Caco-2 (cell line): ENCODE results near the gene FRMD4A. TPM values are rescaled to one million over a fixed set of nuclear protein-coding genes. Genes with fewer than 3 reads are reported as not detected.

Experiments used
- BruUV-seq: library from RNA; stranded (reverse); fragments of 400-500 nt; replicated peaks from 2 replicates; lab custom pipeline; 2021; lab: Mats Ljungman, UMichigan
- CTCF ChIA-PET: fragments of 300-600 bp; sonication (Branson Sonifier 250); formaldehyde crosslinking; loops from one replicate; lab custom pipeline; 2022; ENCODE audit warnings: antibody characterized with exemption; lab: Charles Lee
- POLR2A ChIA-PET: fragments of 300-600 bp; sonication (Branson Sonifier 250); formaldehyde crosslinking; loops from one replicate; lab custom pipeline; 2022; ENCODE audit warnings: antibody characterized with exemption; lab: Charles Lee
- DNase-seq, 2 experiments: peaks; one replicate each; pipeline versions ENCODE4 v3.0.0 to v3.0.0-alpha.2; 2020 to 2022
- H3K27me3 ChIP-seq: replicated peaks from 2 replicates; pipeline ENCODE4 v1.6.0; 2011; ENCODE audit warnings: low read length; ENCODE audit not compliant: control insufficient read depth, insufficient read depth
- H3K36me3 ChIP-seq: 2 replicates; pipeline ENCODE4 v1.5.1; 2011; ENCODE audit warnings: low read length; ENCODE audit not compliant: control insufficient read depth, insufficient read depth
- H3K4me1 ChIP-seq: fragments of 250-450 bp; sonication (Bioruptor Pico); 2 replicates; pipeline ENCODE4 v1.5.1; 2020; ENCODE audit warnings: mild to moderate bottlenecking
- H3K4me3 ChIP-seq: 2 replicates; pipeline ENCODE4 v1.5.1; 2011; ENCODE audit warnings: low read depth, mild to moderate bottlenecking, control low read depth, low read length
- H3K9me3 ChIP-seq: fragments of 250-450 bp; sonication (Bioruptor Pico); 2 replicates; pipeline ENCODE4 v1.5.1; 2020; ENCODE audit warnings: mild to moderate bottlenecking, moderate library complexity
- H3K27ac Mint-ChIP-seq: one replicate; pipeline ENCODE4 v1.8.0; 2022; ENCODE audit warnings: mixed read lengths; ENCODE audit not compliant: unreplicated experiment
- H3K27me3 Mint-ChIP-seq: one replicate; pipeline ENCODE4 v1.8.0; 2022; ENCODE audit warnings: mixed read lengths; ENCODE audit not compliant: insufficient read depth, unreplicated experiment
- H3K36me3 Mint-ChIP-seq: one replicate; pipeline ENCODE4 v1.8.0; 2022; ENCODE audit warnings: mild to moderate bottlenecking, mixed read lengths; ENCODE audit not compliant: insufficient read depth, unreplicated experiment
- H3K4me1 Mint-ChIP-seq: one replicate; pipeline ENCODE4 v1.8.0; 2022; ENCODE audit warnings: low read depth, mixed read lengths; ENCODE audit not compliant: unreplicated experiment
- H3K4me3 Mint-ChIP-seq: one replicate; pipeline ENCODE4 v1.8.0; 2022; ENCODE audit warnings: mild to moderate bottlenecking, moderate library complexity, mixed read lengths; ENCODE audit not compliant: unreplicated experiment
- H3K9me3 Mint-ChIP-seq: one replicate; pipeline ENCODE4 v1.8.0; 2022; ENCODE audit warnings: mixed read lengths; ENCODE audit not compliant: unreplicated experiment
- CTCF ChIP-seq, 2 experiments: fragments of 200-600 bp in 1 of 2; IDR thresholded peaks; 1 replicate in 1 of 2; 2 replicates in 1 of 2; pipeline versions ENCODE4 v1.5.1 to v1.8.0; 2011 to 2022; ENCODE audit warnings: antibody characterized with exemption in 1 of 2, control low read depth in 1 of 2, inconsistent platforms in 1 of 2, low read depth in 1 of 2, low read length in 1 of 2, mild to moderate bottlenecking in 1 of 2, moderate library complexity in 1 of 2; ENCODE audit not compliant: insufficient read depth in 1 of 2, severe bottlenecking in 1 of 2, unreplicated experiment in 1 of 2
- intact Hi-C: fragments of 100-400 bp; cut with micrococcal nuclease; formaldehyde crosslinking; loops from one replicate; pipeline ENCODE4 v1.10.0; 2022; ENCODE audit not compliant: unreplicated experiment
- total RNA-seq: library from RNA; stranded (reverse); gene quantifications from 2 replicates; pipeline ENCODE4 v1.2.3, GENCODE V29; 2022

FRMD4A gene
- total RNA-seq, 1 experiment from 2014 or later = 52.1 TPM

- H3K36me3 ChIP-seq = no peaks in the 10 kb centered on the region
- H3K36me3 Mint-ChIP-seq = no peaks in the 10 kb centered on the region
- H3K9me3 Mint-ChIP-seq = no peaks in the 10 kb centered on the region
- H3K27me3 Mint-ChIP-seq = peaks cover 3% of the 10 kb centered on the region
- H3K4me3 ChIP-seq = no peak overlapping the region
- intact Hi-C loops = no loop called here
- DNase-seq = no peak
- peaks cover 6% of the 10 kb centered on the region for H3K4me1 Mint-ChIP-seq
- no peak for TF ChIP-seq CTCF (IDR thresholded peaks at IDR 0.05; ENCODE audit: insufficient read depth in 1 of 2, low read depth in 1 of 2, low read length in 1 of 2, severe bottlenecking in 1 of 2, unreplicated experiment in 1 of 2)
- no peak overlapping the region for H3K27ac Mint-ChIP-seq
- no TSS peak for BruUV-seq
- ChIA-PET CTCF (interaction anchor here (0.6 to 2.0 kb wide), 3 partner anchors 70 to 302 kb away, joined by 3 to 6 read pairs (median 6); no protein-coding TSS in a partner anchor), POLR2A (no interaction called here)
- H3K4me3 Mint-ChIP-seq = no peak overlapping the region
- no peaks in the 10 kb centered on the region for H3K9me3 ChIP-seq
- no peaks in the 10 kb centered on the region; the same call in 1 of the 2 replicates for H3K27me3 ChIP-seq
- no peaks in the 10 kb centered on the region; the same call in 1 of the 2 replicates for H3K4me1 ChIP-seq
Measured at GRCh38 chr10:13791483-13791882, 539.2 kb downstream of the FRMD4A start.

- DNase-seq = no peak
- H3K27ac Mint-ChIP-seq = no peak overlapping the region
- H3K4me3 Mint-ChIP-seq = no peak overlapping the region
- Histone ChIP-seq H3K4me1 (no peaks in the 10 kb centered on the region; the same call in 1 of the 2 replicates), H3K9me3 (no peaks in the 10 kb centered on the region), H3K27me3 (no peaks in the 10 kb centered on the region; the same call in 1 of the 2 replicates), H3K36me3 (no peaks in the 10 kb centered on the region), H3K4me3 (no peak overlapping the region)
- no peaks in the 10 kb centered on the region for H3K36me3 Mint-ChIP-seq
- no peaks in the 10 kb centered on the region for H3K4me1 Mint-ChIP-seq
- POLR2A ChIA-PET = no interaction called here
- CTCF ChIA-PET = interaction anchor here (0.9 to 2.0 kb wide), 2 partner anchors 16 to 304 kb away, joined by 3 to 6 read pairs; no protein-coding TSS in a partner anchor
- no peaks in the 10 kb centered on the region for H3K9me3 Mint-ChIP-seq
- no peaks in the 10 kb centered on the region for H3K27me3 Mint-ChIP-seq
- intact Hi-C loops = no loop called here
- TF ChIP-seq CTCF (IDR thresholded peaks at IDR 0.05; ENCODE audit: insufficient read depth in 1 of 2, low read depth in 1 of 2, low read length in 1 of 2, severe bottlenecking in 1 of 2, unreplicated experiment in 1 of 2) = no peak
- BruUV-seq = no TSS peak
Measured at GRCh38 chr10:13790196-13790595, 540.5 kb downstream of the FRMD4A start.

GRCh38 chr10:13789448-13789829 lies 541.3 kb downstream of the FRMD4A start:
- no peaks in the 10 kb centered on the region for H3K36me3 Mint-ChIP-seq
- Histone ChIP-seq H3K4me3 (no peak overlapping the region), H3K27me3 (no peaks in the 10 kb centered on the region; the same call in 1 of the 2 replicates), H3K9me3 (no peaks in the 10 kb centered on the region), H3K4me1 (no peaks in the 10 kb centered on the region; the same call in 1 of the 2 replicates), H3K36me3 (no peaks in the 10 kb centered on the region)
- intact Hi-C loops = loop anchor here (5.0 kb wide), 5 partner anchors 208 to 688 kb away; no protein-coding TSS in a partner anchor
- no peaks in the 10 kb centered on the region for H3K9me3 Mint-ChIP-seq
- no peaks in the 10 kb centered on the region for H3K27me3 Mint-ChIP-seq
- BruUV-seq = no TSS peak
- ChIA-PET POLR2A (no interaction called here), CTCF (interaction anchor here (1.8 kb wide), 1 partner anchor 304 kb away, joined by 12 read pairs; no protein-coding TSS in a partner anchor)
- no peak overlapping the region for H3K27ac Mint-ChIP-seq
- no peak overlapping the region for H3K4me3 Mint-ChIP-seq
- TF ChIP-seq CTCF (IDR thresholded peaks at IDR 0.05; ENCODE audit: insufficient read depth in 1 of 2, low read depth in 1 of 2, low read length in 1 of 2, severe bottlenecking in 1 of 2, unreplicated experiment in 1 of 2) = no peak
- no peaks in the 10 kb centered on the region for H3K4me1 Mint-ChIP-seq
- no peak for DNase-seq
